PC-3 (cell line): ENCODE results near the gene FAM168A.

Source experiments
- EZH2 ChIP-seq: fragments of 300-600 bp; sonication (generic); IDR thresholded peaks from one replicate; pipeline ENCODE4 v1.6.1; 2017; ENCODE audit warnings: antibody characterized with exemption, mild to moderate bottlenecking, low read length; ENCODE audit not compliant: unreplicated experiment
- EZH2phosphoT487 ChIP-seq: fragments of 300-600 bp; sonication (generic); IDR thresholded peaks from 2 replicates; pipeline ENCODE4 v1.6.1; 2018; ENCODE audit warnings: mild to moderate bottlenecking, antibody characterized with exemption, low read length, borderline replicate concordance
- TF ChIP-seq, protein P1 (sequence below): fragments of 300-600 bp; sonication (generic); conservative IDR thresholded peaks from 2 replicates; pipeline ENCODE4 v1.5.1; 2017; ENCODE audit warnings: antibody characterized with exemption, low read depth, mild to moderate bottlenecking, low read length

DNA sequence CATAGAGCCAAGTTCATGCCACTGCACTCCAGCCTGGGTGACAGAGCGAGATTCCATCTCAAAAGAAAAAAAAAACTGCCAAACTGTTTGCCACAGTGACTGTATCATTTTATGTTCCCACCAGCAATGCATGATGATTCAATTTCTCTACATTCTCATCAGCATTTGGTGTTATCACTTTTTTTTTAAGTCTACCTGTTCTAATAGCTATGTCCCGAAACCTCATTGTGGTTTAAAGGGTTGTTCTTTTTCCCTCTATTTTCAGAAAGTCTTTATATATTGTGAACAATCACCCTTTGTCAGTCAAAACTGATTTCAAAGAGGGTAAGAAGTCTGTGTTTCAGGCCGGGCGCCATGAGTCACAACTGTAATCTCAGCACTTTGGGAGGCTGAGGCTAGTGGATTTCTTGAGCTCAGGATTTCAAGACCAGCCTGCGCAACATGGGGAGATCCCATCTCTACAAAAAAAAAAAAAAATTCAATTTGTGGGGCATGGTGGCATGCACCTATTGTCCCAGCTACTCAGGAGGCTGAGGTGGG is 14.8 kb upstream of the FAM168A start:
- TF ChIP-seq, protein P1, sequence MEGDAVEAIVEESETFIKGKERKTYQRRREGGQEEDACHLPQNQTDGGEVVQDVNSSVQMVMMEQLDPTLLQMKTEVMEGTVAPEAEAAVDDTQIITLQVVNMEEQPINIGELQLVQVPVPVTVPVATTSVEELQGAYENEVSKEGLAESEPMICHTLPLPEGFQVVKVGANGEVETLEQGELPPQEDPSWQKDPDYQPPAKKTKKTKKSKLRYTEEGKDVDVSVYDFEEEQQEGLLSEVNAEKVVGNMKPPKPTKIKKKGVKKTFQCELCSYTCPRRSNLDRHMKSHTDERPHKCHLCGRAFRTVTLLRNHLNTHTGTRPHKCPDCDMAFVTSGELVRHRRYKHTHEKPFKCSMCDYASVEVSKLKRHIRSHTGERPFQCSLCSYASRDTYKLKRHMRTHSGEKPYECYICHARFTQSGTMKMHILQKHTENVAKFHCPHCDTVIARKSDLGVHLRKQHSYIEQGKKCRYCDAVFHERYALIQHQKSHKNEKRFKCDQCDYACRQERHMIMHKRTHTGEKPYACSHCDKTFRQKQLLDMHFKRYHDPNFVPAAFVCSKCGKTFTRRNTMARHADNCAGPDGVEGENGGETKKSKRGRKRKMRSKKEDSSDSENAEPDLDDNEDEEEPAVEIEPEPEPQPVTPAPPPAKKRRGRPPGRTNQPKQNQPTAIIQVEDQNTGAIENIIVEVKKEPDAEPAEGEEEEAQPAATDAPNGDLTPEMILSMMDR: no peak
- no peak for TF ChIP-seq EZH2
- TF ChIP-seq EZH2phosphoT487: no peak
